ENCODE data around the gene PCDHA8. TPM values are rescaled to one million over a fixed set of nuclear protein-coding genes. Genes with fewer than 3 reads are reported as not detected.
"Not testable (repeated sequence)": the region's sequence is repeated elsewhere in the genome, so short reads cannot be mapped to it uniquely, and the experiment has no call there.

Gene PCDHA8
- polyA plus RNA-seq, 1 donor from 2014 or later, result 0.66 TPM

- Histone ChIP-seq H2AFZ (ENCODE audit: low read depth, low read length) (no peak within 1 kb of the TSS), H3K4me2 (ENCODE audit: low read length) (no peak within 1 kb of the TSS)
- no peak for TF ChIP-seq POLR2AphosphoS5 (IDR thresholded peaks at IDR 0.05)
- no peak for TF ChIP-seq CTCF (IDR thresholded peaks at IDR 0.05; ENCODE audit: poor library complexity, severe bottlenecking)
- no peak for TF ChIP-seq REST (IDR thresholded peaks at IDR 0.05; ENCODE audit: borderline replicate concordance)
- no peak for TF ChIP-seq EZH2 (IDR thresholded peaks at IDR 0.05; ENCODE audit: borderline replicate concordance, insufficient read depth, low read length, poor library complexity, severe bottlenecking)
- TF ChIP-seq SMC3 (conservative IDR thresholded peaks at IDR 0.05; ENCODE audit: poor library complexity), result no peak
- TF ChIP-seq TAF1 (IDR thresholded peaks at IDR 0.05; ENCODE audit: low read depth), result no peak
- no peak for TF ChIP-seq MXI1 (conservative IDR thresholded peaks at IDR 0.05; ENCODE audit: poor library complexity, severe bottlenecking)
- no peak for TF ChIP-seq RAD21 (conservative IDR thresholded peaks at IDR 0.05)
- no peak for TF ChIP-seq EP300 (conservative IDR thresholded peaks at IDR 0.05; ENCODE audit: poor library complexity, severe bottlenecking)
These were observed 7.0 kb upstream of the PCDHA8 start, which contains the start of gene PCDHA7 for GRCh38 chr5:140833993-140834392. Gene PCDHA7, plus strand, starts transcription at chr5:140834269. Its CDS starts 115 bp downstream, at chr5:140834384.

GRCh38 chr5:140834439-140835008 lies 6.5 kb upstream of the PCDHA8 start:
- not testable (repeated sequence) for H2AFZ ChIP-seq (ENCODE audit: low read depth, low read length); H3K4me3 ChIP-seq (ENCODE audit: low read length); H3K4me2 ChIP-seq (ENCODE audit: low read length); H3F3A ChIP-seq (ENCODE audit: insufficient read depth, low read length, poor library complexity, severe bottlenecking); H3K27me3 ChIP-seq (ENCODE audit: insufficient read depth, low read depth, low read length); H4K20me1 ChIP-seq (ENCODE audit: insufficient read depth); H3K9me2 ChIP-seq (ENCODE audit: insufficient read depth, low read length); H3K9ac ChIP-seq (ENCODE audit: low read length); H3K27ac ChIP-seq (ENCODE audit: low read length)
- peaks cover 49% of the 10 kb centered on the region for H3K9me3 ChIP-seq (ENCODE audit: low read length)
- H3K36me3 ChIP-seq (ENCODE audit: insufficient read depth, low read length), result peaks cover 38% of the 10 kb centered on the region
- peaks cover 31% of the 10 kb centered on the region for H3K79me2 ChIP-seq (replicated peaks; ENCODE audit: insufficient read depth, low read length)

More at GRCh38 chr5:140833993-140834392, 7.0 kb upstream of the PCDHA8 start, which contains the start of gene PCDHA7:
- Histone ChIP-seq H3K27ac (ENCODE audit: low read length) (no peak within 1 kb of the TSS), H3K27me3 (ENCODE audit: insufficient read depth, low read depth, low read length) (no peaks in the 10 kb centered on the region), H3K4me3 (ENCODE audit: low read length) (no peak within 1 kb of the TSS), H3K79me2 (replicated peaks; ENCODE audit: insufficient read depth, low read length) (peaks cover 26% of the 10 kb centered on the region), H3K36me3 (ENCODE audit: insufficient read depth, low read length) (peaks cover 40% of the 10 kb centered on the region), H3F3A (ENCODE audit: insufficient read depth, low read length, poor library complexity, severe bottlenecking) (no peaks in the 10 kb centered on the region), H3K9ac (ENCODE audit: low read length) (no peak within 1 kb of the TSS), H4K20me1 (ENCODE audit: insufficient read depth) (no peaks in the 10 kb centered on the region), H3K9me2 (ENCODE audit: insufficient read depth, low read length) (no peaks in the 10 kb centered on the region), H3K9me3 (ENCODE audit: low read length) (peaks cover 50% of the 10 kb centered on the region)
